ENCODE measurements around the gene NEDD9. TPM values are rescaled to one million over a fixed set of nuclear protein-coding genes. Genes with fewer than 3 reads are reported as not detected.
A peak's percentile ranks its signal among the peaks of the same experiment; 100 is the strongest.

NEDD9 gene
- total and polyA plus RNA-seq, 2 of the 13 experiments (the other 11 are each of a cell fraction or from before 2014, with no cell fraction given) = 27.1 to 389 TPM

DNA sequence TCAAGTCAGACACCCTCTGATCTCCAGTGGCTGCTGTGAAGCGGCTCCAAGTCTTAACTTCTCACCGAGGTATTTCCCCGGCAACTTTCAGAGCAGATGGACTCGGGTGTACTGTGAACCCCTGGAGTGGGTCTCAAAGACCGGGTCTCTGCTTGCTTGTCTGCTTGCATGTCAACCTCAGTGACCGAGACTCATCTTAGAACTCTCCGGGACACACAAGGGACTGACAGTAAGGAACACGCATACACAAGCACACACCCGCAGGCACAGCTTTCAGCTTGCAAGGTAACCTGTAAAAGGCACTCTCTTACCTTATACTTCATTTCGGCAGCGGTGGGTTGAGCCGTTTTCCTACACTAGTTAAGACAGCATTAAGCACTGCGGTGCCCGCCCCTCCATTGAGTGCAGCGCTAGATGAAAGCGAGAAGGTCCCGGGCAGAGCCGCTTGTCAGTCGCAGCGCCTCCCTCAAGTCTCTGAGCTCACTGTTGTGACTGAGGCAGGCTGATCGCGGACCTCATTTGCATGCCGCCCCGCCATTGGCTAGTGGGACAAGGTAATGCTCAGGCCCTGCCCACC is at the start of gene NEDD9 (continued):
- TF ChIP-seq JUN (CRISPR knock-in tag; IDR thresholded peaks at IDR 0.05) (0 out of 2 replicates have a peak, but pooled peaks have one; percentile 37), SCMH1 (CRISPR knock-in tag; IDR thresholded peaks at IDR 0.05; ENCODE audit: borderline replicate concordance) (no peak), ZMAT5 (CRISPR knock-in tag; IDR thresholded peaks at IDR 0.05; ENCODE audit: borderline replicate concordance, low read depth) (no peak), MZF1 (CRISPR knock-in tag; IDR thresholded peaks at IDR 0.05; ENCODE audit: borderline replicate concordance) (no peak), ZNF10 (CRISPR knock-in tag; IDR thresholded peaks at IDR 0.05; ENCODE audit: borderline replicate concordance, low read depth) (no peak), CBFB (CRISPR knock-in tag; IDR thresholded peaks at IDR 0.05) (peak; percentile 49; the same call in 1 of the 2 replicates), ZNF749 (CRISPR knock-in tag; IDR thresholded peaks at IDR 0.05; ENCODE audit: borderline replicate concordance) (no peak), ELF4 (CRISPR knock-in tag; IDR thresholded peaks at IDR 0.05; ENCODE audit: borderline replicate concordance) (peak; percentile 71; the same call in 1 of the 2 replicates), SOX5 (CRISPR knock-in tag; IDR thresholded peaks at IDR 0.05; ENCODE audit: borderline replicate concordance) (peak; percentile 55; the same call in 1 of the 2 replicates), PHF8 (CRISPR knock-in tag; IDR thresholded peaks at IDR 0.05) (peak; percentile 66), HINFP (CRISPR knock-in tag; IDR thresholded peaks at IDR 0.05; ENCODE audit: low read depth) (peak; percentile 56; the same call in 1 of the 2 replicates), PHF21A (CRISPR knock-in tag; IDR thresholded peaks at IDR 0.05) (peak; percentile 12; the same call in 1 of the 2 replicates), ZBTB38 (CRISPR knock-in tag; IDR thresholded peaks at IDR 0.05) (peak; percentile 78), ZNF326 (CRISPR knock-in tag; IDR thresholded peaks at IDR 0.05; ENCODE audit: borderline replicate concordance) (no peak), ZNF598 (CRISPR knock-in tag; IDR thresholded peaks at IDR 0.05; ENCODE audit: borderline replicate concordance) (no peak; the same call in 1 of the 2 replicates), DR1 (CRISPR knock-in tag; IDR thresholded peaks at IDR 0.05) (peak; percentile 93), ZNF335 (CRISPR knock-in tag; IDR thresholded peaks at IDR 0.05) (no peak), ZNF614 (CRISPR knock-in tag; IDR thresholded peaks at IDR 0.05; ENCODE audit: borderline replicate concordance) (peak; percentile 83; the same call in 1 of the 2 replicates), MBNL3 (CRISPR knock-in tag; conservative IDR thresholded peaks at IDR 0.05) (no peak), ZNF713 (CRISPR knock-in tag; IDR thresholded peaks at IDR 0.05) (no peak), ZNF788 (CRISPR knock-in tag; IDR thresholded peaks at IDR 0.05; ENCODE audit: borderline replicate concordance) (peak; percentile 80; the same call in 1 of the 2 replicates), ZNF207 (IDR thresholded peaks at IDR 0.05; ENCODE audit: borderline replicate concordance) (no peak), PAX8 (CRISPR knock-in tag; IDR thresholded peaks at IDR 0.05; ENCODE audit: borderline replicate concordance) (no peak), SOX6 (IDR thresholded peaks at IDR 0.05) (no peak), SOX6 (CRISPR knock-in tag; IDR thresholded peaks at IDR 0.05) (peak; percentile 61), SP5 (CRISPR knock-in tag; IDR thresholded peaks at IDR 0.05; ENCODE audit: borderline replicate concordance, low read depth) (peak; percentile 72; the same call in 1 of the 2 replicates), ZBTB7B (CRISPR knock-in tag; IDR thresholded peaks at IDR 0.05) (peak; percentile 78), ZSCAN21 (CRISPR knock-in tag; IDR thresholded peaks at IDR 0.05; ENCODE audit: borderline replicate concordance) (peak; percentile 84; the same call in 1 of the 2 replicates)
- TF ChIP-seq, protein P1, sequence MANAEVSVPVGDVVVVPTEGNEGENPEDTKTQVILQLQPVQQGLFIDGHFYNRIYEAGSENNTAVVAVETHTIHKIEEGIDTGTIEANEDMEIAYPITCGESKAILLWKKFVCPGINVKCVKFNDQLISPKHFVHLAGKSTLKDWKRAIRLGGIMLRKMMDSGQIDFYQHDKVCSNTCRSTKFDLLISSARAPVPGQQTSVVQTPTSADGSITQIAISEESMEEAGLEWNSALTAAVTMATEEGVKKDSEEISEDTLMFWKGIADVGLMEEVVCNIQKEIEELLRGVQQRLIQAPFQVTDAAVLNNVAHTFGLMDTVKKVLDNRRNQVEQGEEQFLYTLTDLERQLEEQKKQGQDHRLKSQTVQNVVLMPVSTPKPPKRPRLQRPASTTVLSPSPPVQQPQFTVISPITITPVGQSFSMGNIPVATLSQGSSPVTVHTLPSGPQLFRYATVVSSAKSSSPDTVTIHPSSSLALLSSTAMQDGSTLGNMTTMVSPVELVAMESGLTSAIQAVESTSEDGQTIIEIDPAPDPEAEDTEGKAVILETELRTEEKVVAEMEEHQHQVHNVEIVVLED (CRISPR knock-in tag; IDR thresholded peaks at IDR 0.05; ENCODE audit: borderline replicate concordance) = no peak

Measured in HepG2 (cell line).